ENCODE data around the gene ICAM5. TPM values are rescaled to one million over a fixed set of nuclear protein-coding genes. Genes with fewer than 3 reads are reported as not detected.

Gene ICAM5
- total RNA-seq, 1 experiment from 2014 or later: 53.9 TPM

DNA sequence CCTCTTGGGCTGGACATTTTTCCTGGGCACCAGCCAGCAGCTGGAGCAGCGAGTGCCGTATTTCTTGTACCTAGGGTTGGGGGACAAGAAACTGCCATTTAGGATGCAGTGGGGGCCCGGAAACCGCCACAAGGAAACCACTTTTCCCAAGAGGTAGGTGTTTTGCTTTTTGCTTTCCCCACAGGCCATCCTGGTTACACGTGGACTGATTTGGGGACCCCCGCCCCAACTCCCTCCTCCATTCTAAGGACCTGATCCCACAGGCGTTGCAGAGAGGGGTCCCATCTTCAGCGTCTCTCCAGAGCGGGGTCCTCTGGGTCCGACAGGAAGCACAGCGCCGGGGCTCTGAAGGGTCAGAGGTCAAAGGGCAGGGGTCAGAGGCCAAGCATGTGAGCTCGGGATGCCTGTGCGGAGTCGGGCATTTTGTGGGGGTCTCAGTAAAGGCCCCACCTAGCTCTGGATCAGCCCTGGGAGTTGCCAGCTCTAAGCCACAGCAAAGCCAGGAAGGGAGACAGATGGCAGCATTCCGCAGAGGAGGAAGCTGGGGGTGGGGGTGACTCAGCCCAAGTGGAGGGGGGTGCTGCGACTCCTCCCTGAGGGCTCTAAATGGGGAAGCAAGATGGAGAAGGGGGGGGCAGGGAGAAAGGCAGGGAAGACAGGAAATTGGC, 15.5 kb downstream of the ICAM5 start:
- Histone ChIP-seq H3K4me3 (replicated peaks in 1 of 2; ENCODE audit: low read depth in 1 of 2, low read length in 2 of 2) (no peak overlapping the region), H3K4me2 (ENCODE audit: low read length) (no peak overlapping the region), H3K4me1 (ENCODE audit: control insufficient read depth in 1 of 2, insufficient read depth in 2 of 2, low read length in 2 of 2) (peaks cover 0 to 6% of the 10 kb centered on the region in 2 experiments; a peak in 2 of 4 replicates), H3K27ac (ENCODE audit: low read depth, low read length) (no peak overlapping the region), H4K20me1 (ENCODE audit: insufficient read depth) (no peaks in the 10 kb centered on the region), H3K9ac (ENCODE audit: low read length) (no peak overlapping the region), H3K36me3 (ENCODE audit: control insufficient read depth in 1 of 2, insufficient read depth in 2 of 2, low read length in 2 of 2) (no peaks in the 10 kb centered on the region), H3K9me3 (ENCODE audit: control insufficient read depth in 1 of 2, insufficient read depth in 1 of 2, low read depth in 1 of 2, low read length in 2 of 2) (no peaks in the 10 kb centered on the region), H3K27me3 (ENCODE audit: insufficient read depth, low read length) (no peaks in the 10 kb centered on the region), H3K79me2 (ENCODE audit: insufficient read depth, low read length) (no peaks in the 10 kb centered on the region), H3K9me2 (ENCODE audit: insufficient read depth) (no peaks in the 10 kb centered on the region), H2AFZ (ENCODE audit: low read depth, low read length, poor library complexity, severe bottlenecking) (no peak overlapping the region)
- ChIA-PET RAD21 (ENCODE audit: low non-redundant PET in 1 of 2, low total read pairs in 2 of 2, uncharacterized antibody in 2 of 2, unreplicated experiment in 2 of 2) (no interaction called here), CTCF (no interaction called here), POLR2A (no interaction called here)
- DNase-seq (ENCODE audit: low read depth, low spot score) (no peak), ATAC-seq (no peak)
- intact Hi-C loops (cut with micrococcal nuclease): no loop called here
- TF ChIP-seq SRF (IDR thresholded peaks at IDR 0.05; ENCODE audit: low read depth) (no peak), POLR2AphosphoS5 (IDR thresholded peaks at IDR 0.05; ENCODE audit: low read depth, low read length) (no peak), EZH2 (IDR thresholded peaks at IDR 0.05) (no peak), EGR1 (IDR thresholded peaks at IDR 0.05; ENCODE audit: low read depth) (no peak), RAD21 (IDR thresholded peaks at IDR 0.05; ENCODE audit: low read depth) (no peak), SIN3A (IDR thresholded peaks at IDR 0.05; ENCODE audit: low read depth) (no peak), ZNF274 (IDR thresholded peaks at IDR 0.05; ENCODE audit: low read depth, low read length) (no peak)
- TF ChIP-seq, protein P1, sequence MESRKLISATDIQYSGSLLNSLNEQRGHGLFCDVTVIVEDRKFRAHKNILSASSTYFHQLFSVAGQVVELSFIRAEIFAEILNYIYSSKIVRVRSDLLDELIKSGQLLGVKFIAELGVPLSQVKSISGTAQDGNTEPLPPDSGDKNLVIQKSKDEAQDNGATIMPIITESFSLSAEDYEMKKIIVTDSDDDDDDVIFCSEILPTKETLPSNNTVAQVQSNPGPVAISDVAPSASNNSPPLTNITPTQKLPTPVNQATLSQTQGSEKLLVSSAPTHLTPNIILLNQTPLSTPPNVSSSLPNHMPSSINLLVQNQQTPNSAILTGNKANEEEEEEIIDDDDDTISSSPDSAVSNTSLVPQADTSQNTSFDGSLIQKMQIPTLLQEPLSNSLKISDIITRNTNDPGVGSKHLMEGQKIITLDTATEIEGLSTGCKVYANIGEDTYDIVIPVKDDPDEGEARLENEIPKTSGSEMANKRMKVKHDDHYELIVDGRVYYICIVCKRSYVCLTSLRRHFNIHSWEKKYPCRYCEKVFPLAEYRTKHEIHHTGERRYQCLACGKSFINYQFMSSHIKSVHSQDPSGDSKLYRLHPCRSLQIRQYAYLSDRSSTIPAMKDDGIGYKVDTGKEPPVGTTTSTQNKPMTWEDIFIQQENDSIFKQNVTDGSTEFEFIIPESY (IDR thresholded peaks at IDR 0.05; ENCODE audit: extremely low read depth, insufficient replicate concordance, low read length): no peak
- TF ChIP-seq, protein P2, sequence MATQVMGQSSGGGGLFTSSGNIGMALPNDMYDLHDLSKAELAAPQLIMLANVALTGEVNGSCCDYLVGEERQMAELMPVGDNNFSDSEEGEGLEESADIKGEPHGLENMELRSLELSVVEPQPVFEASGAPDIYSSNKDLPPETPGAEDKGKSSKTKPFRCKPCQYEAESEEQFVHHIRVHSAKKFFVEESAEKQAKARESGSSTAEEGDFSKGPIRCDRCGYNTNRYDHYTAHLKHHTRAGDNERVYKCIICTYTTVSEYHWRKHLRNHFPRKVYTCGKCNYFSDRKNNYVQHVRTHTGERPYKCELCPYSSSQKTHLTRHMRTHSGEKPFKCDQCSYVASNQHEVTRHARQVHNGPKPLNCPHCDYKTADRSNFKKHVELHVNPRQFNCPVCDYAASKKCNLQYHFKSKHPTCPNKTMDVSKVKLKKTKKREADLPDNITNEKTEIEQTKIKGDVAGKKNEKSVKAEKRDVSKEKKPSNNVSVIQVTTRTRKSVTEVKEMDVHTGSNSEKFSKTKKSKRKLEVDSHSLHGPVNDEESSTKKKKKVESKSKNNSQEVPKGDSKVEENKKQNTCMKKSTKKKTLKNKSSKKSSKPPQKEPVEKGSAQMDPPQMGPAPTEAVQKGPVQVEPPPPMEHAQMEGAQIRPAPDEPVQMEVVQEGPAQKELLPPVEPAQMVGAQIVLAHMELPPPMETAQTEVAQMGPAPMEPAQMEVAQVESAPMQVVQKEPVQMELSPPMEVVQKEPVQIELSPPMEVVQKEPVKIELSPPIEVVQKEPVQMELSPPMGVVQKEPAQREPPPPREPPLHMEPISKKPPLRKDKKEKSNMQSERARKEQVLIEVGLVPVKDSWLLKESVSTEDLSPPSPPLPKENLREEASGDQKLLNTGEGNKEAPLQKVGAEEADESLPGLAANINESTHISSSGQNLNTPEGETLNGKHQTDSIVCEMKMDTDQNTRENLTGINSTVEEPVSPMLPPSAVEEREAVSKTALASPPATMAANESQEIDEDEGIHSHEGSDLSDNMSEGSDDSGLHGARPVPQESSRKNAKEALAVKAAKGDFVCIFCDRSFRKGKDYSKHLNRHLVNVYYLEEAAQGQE (IDR thresholded peaks at IDR 0.05; ENCODE audit: low read depth): no peak
- BruUV-seq (replicated peaks): no TSS peak

Measured in HCT116 (cell line).